Kidney epithelial cell (primary cell): ENCODE results near the gene ARHGEF26. TPM values are rescaled to one million over a fixed set of nuclear protein-coding genes. Genes with fewer than 3 reads are reported as not detected.

Experiments used
- DNase-seq: peaks from one replicate; pipeline ENCODE4 v3.0.0-alpha.2; 2010; ENCODE audit warnings: low read depth
- H3K27me3 ChIP-seq: 2 replicates; pipeline ENCODE4 v1.6.0; 2011; ENCODE audit warnings: low read length; ENCODE audit not compliant: control insufficient read depth, insufficient read depth
- H3K36me3 ChIP-seq: 2 replicates; pipeline ENCODE4 v1.5.1; 2011; ENCODE audit warnings: low read length; ENCODE audit not compliant: control insufficient read depth, insufficient read depth
- H3K4me3 ChIP-seq: 2 replicates; pipeline ENCODE4 v1.5.1; 2011; ENCODE audit warnings: low read depth, mild to moderate bottlenecking, control low read depth, low read length
- CTCF ChIP-seq: IDR thresholded peaks from 2 replicates; pipeline ENCODE4 v1.5.1; 2011; ENCODE audit warnings: mild to moderate bottlenecking, moderate library complexity, low read length, control low read depth, inconsistent platforms; ENCODE audit not compliant: insufficient read depth, poor library complexity, severe bottlenecking
- total RNA-seq: library from RNA; depleted of rRNA; stranded (reverse); fragments of >200 nt; gene quantifications from 2 replicates; pipeline ENCODE4 v1.2.3, GENCODE V29; 2015

ARHGEF26 gene
- total RNA-seq, 1 donor from 2014 or later: 1.4 TPM

- Histone ChIP-seq H3K27me3 (no peaks in the 10 kb centered on the region), H3K36me3 (no peaks in the 10 kb centered on the region), H3K4me3 (no peak overlapping the region)
- no peak for TF ChIP-seq CTCF
- DNase-seq: no peak
These were observed 10.6 kb downstream of the ARHGEF26 start for GRCh38 chr3:154131830-154132229.

GRCh38 chr3:154132777-154133375 lies 11.7 kb downstream of the ARHGEF26 start:
- Histone ChIP-seq H3K36me3 (no peaks in the 10 kb centered on the region), H3K4me3 (no peak overlapping the region), H3K27me3 (no peaks in the 10 kb centered on the region)
- DNase-seq: no peak
- no peak for TF ChIP-seq CTCF

- H3K4me3 ChIP-seq: no peak overlapping the region
- no peak for TF ChIP-seq CTCF
- H3K36me3 ChIP-seq: no peaks in the 10 kb centered on the region
- H3K27me3 ChIP-seq: no peaks in the 10 kb centered on the region
- DNase-seq: no peak
These were observed 14.5 kb downstream of the ARHGEF26 start for GRCh38 chr3:154135511-154136173.

GRCh38 chr3:154137036-154137435 lies 15.8 kb downstream of the ARHGEF26 start:
- no peak for DNase-seq
- Histone ChIP-seq H3K27me3 (no peaks in the 10 kb centered on the region), H3K36me3 (no peaks in the 10 kb centered on the region), H3K4me3 (no peak overlapping the region)
- no peak for TF ChIP-seq CTCF

- DNase-seq: no peak
- Histone ChIP-seq H3K27me3 (no peaks in the 10 kb centered on the region), H3K36me3 (no peaks in the 10 kb centered on the region), H3K4me3 (no peak overlapping the region)
- no peak for TF ChIP-seq CTCF
These were observed 18.8 kb downstream of the ARHGEF26 start for GRCh38 chr3:154139996-154140436.

- no peak for TF ChIP-seq CTCF
- H3K27me3 ChIP-seq: no peaks in the 10 kb centered on the region
- DNase-seq: no peak
- H3K4me3 ChIP-seq: no peak overlapping the region
- H3K36me3 ChIP-seq: no peaks in the 10 kb centered on the region
These were observed 21.4 kb downstream of the ARHGEF26 start for GRCh38 chr3:154142608-154143007.
